ENCODE data around the gene MUC2.

MUC2 gene

GRCh38 chr11:1072116-1072820, 2.4 kb upstream of the MUC2 start:
- DNase-seq (ENCODE audit: low read depth in 2 of 2): no peak

- no peak for DNase-seq (ENCODE audit: low read depth in 2 of 2)
These were observed 1.8 kb upstream of the MUC2 start for GRCh38 chr11:1072821-1073231.

- DNase-seq (ENCODE audit: low read depth in 2 of 2): no peak
These were observed 1.4 kb upstream of the MUC2 start for GRCh38 chr11:1073261-1073724.

GRCh38 chr11:1073851-1074243, 827 bp upstream of the MUC2 start:
- DNase-seq (ENCODE audit: low read depth in 2 of 2): no peak

GRCh38 chr11:1075341-1075911, 752 bp downstream of the MUC2 start:
- no peak for DNase-seq (ENCODE audit: low read depth in 2 of 2)

DNA sequence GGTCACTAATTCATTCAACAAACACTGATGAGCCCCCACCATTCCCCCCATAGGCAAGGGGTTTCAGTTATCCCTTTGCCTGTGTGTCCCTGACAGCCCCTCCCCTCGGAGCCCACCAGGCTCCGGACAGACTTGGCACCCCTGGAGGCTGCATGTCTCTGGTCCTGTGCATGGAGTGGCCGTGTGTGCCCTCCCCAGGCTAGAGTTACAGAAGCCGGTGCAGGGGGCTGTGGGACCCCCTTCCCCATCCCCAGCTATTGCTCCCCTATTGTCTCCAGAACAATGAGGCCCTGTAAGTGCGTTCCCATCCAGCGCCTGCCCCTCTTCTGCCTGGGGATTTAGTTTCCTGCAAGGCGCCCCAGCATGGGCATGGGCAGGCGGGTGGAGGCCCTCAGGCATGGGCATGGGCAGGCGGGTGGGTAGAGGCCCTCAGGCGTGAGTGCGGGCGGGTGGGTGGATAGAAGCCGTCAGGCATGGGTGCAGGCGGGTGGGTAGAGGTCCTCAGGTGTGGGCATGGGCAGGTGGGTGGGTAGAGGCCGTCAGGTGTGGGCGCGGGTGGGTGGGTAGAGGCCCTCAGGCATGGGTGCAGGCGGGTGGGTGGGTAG, 1.5 kb downstream of the MUC2 start:
- no peak for DNase-seq (ENCODE audit: low read depth in 2 of 2)

GRCh38 chr11:1077033-1077416, 2.4 kb downstream of the MUC2 start:
- DNase-seq (ENCODE audit: low read depth in 2 of 2): no peak

- DNase-seq (ENCODE audit: low read depth in 2 of 2): no peak
These were observed 2.9 kb downstream of the MUC2 start for GRCh38 chr11:1077417-1078119.

- DNase-seq (ENCODE audit: low read depth in 2 of 2): no peak
These were observed 3.5 kb downstream of the MUC2 start for GRCh38 chr11:1078191-1078601.

GRCh38 chr11:1081601-1082311, 7.1 kb downstream of the MUC2 start:
- no peak for DNase-seq (ENCODE audit: low read depth in 2 of 2)

DNA sequence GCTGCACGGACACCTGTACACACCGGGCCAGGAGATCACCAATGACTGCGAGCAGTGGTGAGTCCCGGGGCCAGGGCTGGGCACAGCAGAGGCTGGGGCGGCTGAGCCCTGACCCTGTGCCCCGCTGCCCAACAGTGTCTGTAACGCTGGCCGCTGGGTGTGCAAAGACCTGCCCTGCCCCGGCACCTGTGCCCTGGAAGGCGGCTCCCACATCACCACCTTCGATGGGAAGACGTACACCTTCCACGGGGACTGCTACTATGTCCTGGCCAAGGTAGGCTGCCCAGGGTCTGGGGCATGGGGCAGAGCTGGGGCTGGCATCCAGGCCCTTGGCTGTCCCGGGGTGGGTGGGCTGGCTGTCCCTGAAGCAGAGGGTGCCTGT, 7.7 kb downstream of the MUC2 start:
- DNase-seq (ENCODE audit: low read depth in 2 of 2): no peak

- no peak for DNase-seq (ENCODE audit: low read depth in 2 of 2)
These were observed 8.3 kb downstream of the MUC2 start for GRCh38 chr11:1082728-1083620.

DNA sequence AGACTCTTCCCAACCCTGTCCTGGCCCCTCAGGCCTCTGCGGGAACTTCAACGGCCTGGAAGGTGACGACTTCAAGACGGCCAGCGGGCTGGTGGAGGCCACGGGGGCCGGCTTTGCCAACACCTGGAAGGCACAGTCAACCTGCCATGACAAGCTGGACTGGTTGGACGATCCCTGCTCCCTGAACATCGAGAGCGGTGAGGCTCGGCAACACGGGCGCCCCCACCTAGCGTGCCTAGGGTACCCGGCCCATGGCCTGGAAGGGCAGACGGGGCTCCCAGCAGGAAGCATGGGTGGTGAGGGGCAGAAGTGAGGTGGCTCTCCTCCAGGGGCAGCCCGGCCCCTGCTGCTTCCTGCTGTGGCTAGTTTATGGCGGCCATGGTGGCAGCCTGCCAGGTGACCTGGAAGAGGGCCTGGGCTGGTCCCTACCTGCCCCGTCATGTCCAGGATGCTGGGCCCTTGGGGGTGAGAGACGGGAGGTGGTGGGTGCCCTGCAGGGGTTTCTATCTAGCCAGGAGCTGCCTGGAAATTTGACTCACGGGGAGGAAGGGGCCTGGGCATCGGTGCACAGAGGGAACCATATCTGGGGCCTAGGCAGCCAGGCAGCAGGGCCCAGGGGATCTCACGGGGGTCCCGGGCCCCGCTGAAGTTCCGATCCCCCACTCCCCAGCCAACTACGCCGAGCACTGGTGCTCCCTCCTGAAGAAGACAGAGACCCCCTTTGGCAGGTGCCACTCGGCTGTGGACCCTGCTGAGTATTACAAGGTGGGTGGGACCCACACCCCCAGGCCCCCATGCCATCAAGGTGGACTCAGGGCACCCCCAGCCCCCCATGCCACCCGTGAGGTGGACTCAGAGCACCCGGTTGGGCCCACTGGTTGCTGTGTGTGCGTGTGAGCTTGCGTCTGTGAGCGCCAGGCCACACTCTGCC, 9.2 kb downstream of the MUC2 start:
- DNase-seq (ENCODE audit: low read depth in 2 of 2): no peak

- no peak for DNase-seq (ENCODE audit: low read depth in 2 of 2)
These were observed 10.1 kb downstream of the MUC2 start for GRCh38 chr11:1084561-1085439.

- DNase-seq (ENCODE audit: low read depth in 2 of 2): no peak
These were observed 10.9 kb downstream of the MUC2 start for GRCh38 chr11:1085440-1086170.

- DNase-seq (ENCODE audit: low read depth in 2 of 2): no peak
These were observed 11.8 kb downstream of the MUC2 start for GRCh38 chr11:1086171-1087102.

Measured in stimulated activated CD8-positive, alpha-beta memory T cell treated with anti-CD3 and anti-CD28 coated beads, Interleukin-7, amount 100 ng/mL, for 4 hours (primary cell).